ENCODE data around the gene TEP1. TPM values are rescaled to one million over a fixed set of nuclear protein-coding genes. Genes with fewer than 3 reads are reported as not detected.

The TEP1 gene
- total RNA-seq, 1 experiment from 2014 or later: 15.8 TPM

GRCh38 chr14:20381341-20381740 is 32.0 kb downstream of the TEP1 start:
- H2AFZ ChIP-seq (ENCODE audit: low read length): no peak overlapping the region
- no peak overlapping the region for H4K91ac ChIP-seq (ENCODE audit: insufficient read length, low read depth, low read length)
- no peak overlapping the region for H2BK20ac ChIP-seq (ENCODE audit: low read depth, low read length, poor library complexity, severe bottlenecking)
- no peaks in the 10 kb centered on the region for H3K79me1 ChIP-seq (ENCODE audit: insufficient read depth, low read depth, low read length, poor library complexity, severe bottlenecking)
- H3K56ac ChIP-seq (ENCODE audit: insufficient read length, low read depth, low read length): no peak overlapping the region
- no peak overlapping the region for H4K5ac ChIP-seq (ENCODE audit: insufficient read length, low read depth, low read length)
- no peak overlapping the region for H2BK15ac ChIP-seq (ENCODE audit: low read depth, low read length)
- H3K27ac Mint-ChIP-seq: peak overlapping the region in 1 of 3 experiments; percentile 59; a peak in 1 of 7 replicates
- H2BK5ac ChIP-seq (ENCODE audit: insufficient read length, low read length): no peak overlapping the region
- no peaks in the 10 kb centered on the region for H3K79me2 ChIP-seq (ENCODE audit: insufficient read depth, low read length)
- no peaks in the 10 kb centered on the region for H3K27me3 Mint-ChIP-seq (ENCODE audit: low read depth)
- H4K8ac ChIP-seq (replicated peaks; ENCODE audit: insufficient read length, low read depth, low read length): no peak overlapping the region
- no peaks in the 10 kb centered on the region for H4K20me1 ChIP-seq (ENCODE audit: control insufficient read depth, insufficient read depth, insufficient read length)
- no peaks in the 10 kb centered on the region for H3K4me1 ChIP-seq (ENCODE audit: insufficient read depth, low read length)
- no CpG with 5 or more reads among the region's 7 CpGs for WGBS (ENCODE audit: extremely low coverage, insufficient read length, low lambda C conversion rate)
- H3K4ac ChIP-seq (ENCODE audit: low read depth, low read length): no peak overlapping the region
- no peak overlapping the region for H3K4me2 ChIP-seq (ENCODE audit: insufficient read depth, insufficient read length, low read length)
- H3K27me3 ChIP-seq (ENCODE audit: insufficient read depth, low read length): no peaks in the 10 kb centered on the region
- H3K23me2 ChIP-seq (ENCODE audit: insufficient read length, low read depth, low read length, poor library complexity, severe bottlenecking): no peaks in the 10 kb centered on the region
- no peak overlapping the region for H3K14ac ChIP-seq (ENCODE audit: insufficient read depth, low read length)
- no peak overlapping the region for H3K23ac ChIP-seq (ENCODE audit: insufficient read length, low read depth, low read length)
- H3T11ph ChIP-seq (ENCODE audit: low read length): no peak overlapping the region
- no peak overlapping the region for H3K9ac ChIP-seq (ENCODE audit: extremely low read depth, insufficient read length, low read length)
- H3K27ac ChIP-seq (ENCODE audit: insufficient read length, low read depth, low read length): no peak overlapping the region
- H3K4me3 Mint-ChIP-seq: no peak overlapping the region
- no peaks in the 10 kb centered on the region; a peak in 1 of 5 replicates for H3K9me3 Mint-ChIP-seq
- H3K36me3 Mint-ChIP-seq (ENCODE audit: insufficient read depth in 1 of 3, low read depth in 3 of 3): peaks cover 26 to 80% (median 67%) of the 10 kb centered on the region in 3 experiments; a peak in 6 of 7 replicates
- H2BK120ac ChIP-seq (ENCODE audit: low read depth, low read length, poor library complexity, severe bottlenecking): no peak overlapping the region
- no peak overlapping the region for H2AK5ac ChIP-seq (ENCODE audit: insufficient read length, low read length)
- no peak overlapping the region for H3K18ac ChIP-seq (ENCODE audit: insufficient read length, low read depth, low read length)
- no peak for DNase-seq
- no peaks in the 10 kb centered on the region for H3K4me1 Mint-ChIP-seq
- H3K9me3 ChIP-seq (ENCODE audit: control insufficient read depth, low read depth, low read length): no peaks in the 10 kb centered on the region
- H2BK12ac ChIP-seq (ENCODE audit: insufficient read length, low read depth, low read length): no peak overlapping the region
- TF ChIP-seq CTCF (conservative IDR thresholded peaks at IDR 0.05): no peak
